ENCODE data around the gene ITGAE. TPM values are rescaled to one million over a fixed set of nuclear protein-coding genes. Genes with fewer than 3 reads are reported as not detected.

The ITGAE gene
- total RNA-seq, 4 donors from 2014 or later: 17.0 to 30.7 (median 22.2) TPM

- DNase-seq (ENCODE audit: low spot score): no peak
- no peak for TF ChIP-seq CTCF (IDR thresholded peaks at IDR 0.05)
- ATAC-seq (ENCODE audit: low FRiP score): no peak
Measured at GRCh38 chr17:3801347-3801746, 359 bp upstream of the ITGAE start.

GRCh38 chr17:3799181-3799945, 1.6 kb downstream of the ITGAE start:
- no peak for DNase-seq (ENCODE audit: low spot score)
- TF ChIP-seq CTCF (IDR thresholded peaks at IDR 0.05): no peak
- ATAC-seq (ENCODE audit: low FRiP score): no peak

- DNase-seq (ENCODE audit: low spot score) (no peak), ATAC-seq (ENCODE audit: low FRiP score) (no peak)
- TF ChIP-seq CTCF (IDR thresholded peaks at IDR 0.05): no peak
Measured at GRCh38 chr17:3798273-3799180, 2.5 kb downstream of the ITGAE start.

- no peak for TF ChIP-seq CTCF (IDR thresholded peaks at IDR 0.05)
- DNase-seq (ENCODE audit: low spot score) (no peak), ATAC-seq (ENCODE audit: low FRiP score) (no peak)
Measured at GRCh38 chr17:3796822-3797170, 4.2 kb downstream of the ITGAE start.

GRCh38 chr17:3796110-3796821, 4.7 kb downstream of the ITGAE start:
- TF ChIP-seq CTCF (IDR thresholded peaks at IDR 0.05): no peak
- ATAC-seq (ENCODE audit: low FRiP score) (no peak), DNase-seq (ENCODE audit: low spot score) (no peak)

GRCh38 chr17:3795390-3796102, 5.4 kb downstream of the ITGAE start:
- no peak for TF ChIP-seq CTCF (IDR thresholded peaks at IDR 0.05)
- ATAC-seq (ENCODE audit: low FRiP score): no peak
- DNase-seq (ENCODE audit: low spot score): no peak

All from omental fat pad (tissue), 4 donors.